HepG2 (cell line): ENCODE data around the gene CPT1C. TPM values are rescaled to one million over a fixed set of nuclear protein-coding genes. Genes with fewer than 3 reads are reported as not detected.

Experiments
- CBFB ChIP-seq: sonication (generic); formaldehyde crosslinking; IDR thresholded peaks from 2 replicates; pipeline ENCODE4 v1.4.0; 2020; ENCODE audit warnings: missing genetic modification reagents
- ETV5 ChIP-seq: IDR thresholded peaks from 2 replicates; pipeline ENCODE4 v1.6.1; 2018; ENCODE audit warnings: missing biosample characterization, missing genetic modification reagents, inconsistent platforms, borderline replicate concordance
- HDAC1 ChIP-seq: sonication (generic); formaldehyde crosslinking; IDR thresholded peaks from 2 replicates; pipeline ENCODE4 v1.5.1; 2020; ENCODE audit warnings: mild to moderate bottlenecking, missing genetic modification reagents
- MTF2 ChIP-seq: sonication (generic); formaldehyde crosslinking; IDR thresholded peaks from 2 replicates; pipeline ENCODE4 v1.5.0; 2020; ENCODE audit warnings: missing genetic modification reagents, borderline replicate concordance
- PRPF4 ChIP-seq: fragments of 200-400 bp; formaldehyde crosslinking; IDR thresholded peaks from 2 replicates; pipeline ENCODE4 v1.6.1; 2016; ENCODE audit warnings: low read length, low read depth; ENCODE audit not compliant: poor library complexity, severe bottlenecking
- REL ChIP-seq: sonication (generic); formaldehyde crosslinking; conservative IDR thresholded peaks from 2 replicates; pipeline ENCODE4 v1.8.0; 2022; ENCODE audit warnings: mild to moderate bottlenecking, missing genetic modification reagents, moderate library complexity
- SMARCE1 ChIP-seq: fragments of 450-650 bp; IDR thresholded peaks from 2 replicates; pipeline ENCODE4 v1.6.1; 2017; ENCODE audit warnings: borderline replicate concordance
- SNAI1 ChIP-seq: sonication (generic); formaldehyde crosslinking; IDR thresholded peaks from 2 replicates; pipeline ENCODE4 v1.5.0; 2020; ENCODE audit warnings: mild to moderate bottlenecking, missing genetic modification reagents, borderline replicate concordance
- SNAPC2 ChIP-seq: sonication (generic); formaldehyde crosslinking; IDR thresholded peaks from 2 replicates; pipeline ENCODE4 v1.8.1; 2022; ENCODE audit warnings: mild to moderate bottlenecking, missing genetic modification reagents
- TAF15 ChIP-seq: fragments of 200-400 bp; formaldehyde crosslinking; IDR thresholded peaks from one replicate; pipeline ENCODE4 v1.6.1; 2018; ENCODE audit warnings: mild to moderate bottlenecking, low read depth, low read length; ENCODE audit not compliant: poor library complexity, severe bottlenecking
- ZEB1 ChIP-seq: IDR thresholded peaks from 2 replicates; pipeline ENCODE4 v1.6.1; 2012; ENCODE audit warnings: mild to moderate bottlenecking, low read depth, inconsistent platforms; ENCODE audit not compliant: insufficient replicate concordance
- ZFX ChIP-seq: sonication (generic); formaldehyde crosslinking; IDR thresholded peaks from 2 replicates; pipeline ENCODE4 v1.4.0; 2020; ENCODE audit warnings: mild to moderate bottlenecking, low read depth, missing genetic modification reagents, moderate library complexity
- ZFY ChIP-seq: sonication (generic); formaldehyde crosslinking; IDR thresholded peaks from 2 replicates; pipeline ENCODE4 v1.4.0; 2020; ENCODE audit warnings: missing genetic modification reagents
- ZKSCAN8 ChIP-seq: IDR thresholded peaks from 2 replicates; pipeline ENCODE4 v1.6.1; 2016; ENCODE audit warnings: borderline replicate concordance, missing genetic modification reagents, missing compliant biosample characterization
- ZNF232 ChIP-seq: sonication (generic); formaldehyde crosslinking; IDR thresholded peaks from 2 replicates; pipeline ENCODE4 v1.4.0; 2020; ENCODE audit warnings: missing genetic modification reagents, borderline replicate concordance
- ZNF547 ChIP-seq: sonication (generic); formaldehyde crosslinking; IDR thresholded peaks from 2 replicates; pipeline ENCODE4 v1.5.1; 2020; ENCODE audit warnings: mild to moderate bottlenecking, missing genetic modification reagents
- ZNF570 ChIP-seq: sonication (generic); formaldehyde crosslinking; IDR thresholded peaks from 2 replicates; pipeline ENCODE4 v1.4.0; 2020; ENCODE audit warnings: mild to moderate bottlenecking, missing genetic modification reagents, borderline replicate concordance
- ZNF644 ChIP-seq: IDR thresholded peaks from 2 replicates; pipeline ENCODE4 v1.6.1; 2016; ENCODE audit warnings: low read depth
- polyA plus RNA-seq, 8 experiments: library from polyadenylated mRNA; depleted of rRNA in 3 of 8; stranded (reverse) in 7 of 8; unstranded in 1 of 8; fragments of >200 nt; fragmentation: Illumina TruSeq in 4 of 8; extraction: Trizol in 4 of 8; gene quantifications; 2 replicates each; pipeline versions ENCODE4 v1.2.1 to v1.2.3, GENCODE V29; 2011 to 2016; ENCODE audit warnings: low read depth in 4 of 8, missing spikeins in 1 of 8, mixed read lengths in 1 of 8; ENCODE audit not compliant: insufficient read depth in 1 of 8
- total RNA-seq, 5 experiments: library from RNA; depleted of rRNA; stranded (reverse); fragments of >200 nt; fragmentation: Illumina TruSeq; extraction: Trizol; gene quantifications; 2 replicates each; pipeline ENCODE4 v1.2.3, GENCODE V29; 2016; ENCODE audit warnings: low read depth in 1 of 5
- TF ChIP-seq, protein P1 (sequence below): IDR thresholded peaks from 2 replicates; pipeline ENCODE4 v1.6.1; 2016; ENCODE audit warnings: low read depth, missing genetic modification reagents, missing compliant biosample characterization
- TF ChIP-seq, protein P2 (sequence below): sonication (generic); formaldehyde crosslinking; IDR thresholded peaks from 2 replicates; pipeline ENCODE4 v1.4.0; 2020; ENCODE audit warnings: missing genetic modification reagents

Gene CPT1C
- total and polyA plus RNA-seq, 2 of the 13 experiments (the other 11 are each of a cell fraction or from before 2014, with no cell fraction given) = 0.18 TPM; not detected in 1

DNA sequence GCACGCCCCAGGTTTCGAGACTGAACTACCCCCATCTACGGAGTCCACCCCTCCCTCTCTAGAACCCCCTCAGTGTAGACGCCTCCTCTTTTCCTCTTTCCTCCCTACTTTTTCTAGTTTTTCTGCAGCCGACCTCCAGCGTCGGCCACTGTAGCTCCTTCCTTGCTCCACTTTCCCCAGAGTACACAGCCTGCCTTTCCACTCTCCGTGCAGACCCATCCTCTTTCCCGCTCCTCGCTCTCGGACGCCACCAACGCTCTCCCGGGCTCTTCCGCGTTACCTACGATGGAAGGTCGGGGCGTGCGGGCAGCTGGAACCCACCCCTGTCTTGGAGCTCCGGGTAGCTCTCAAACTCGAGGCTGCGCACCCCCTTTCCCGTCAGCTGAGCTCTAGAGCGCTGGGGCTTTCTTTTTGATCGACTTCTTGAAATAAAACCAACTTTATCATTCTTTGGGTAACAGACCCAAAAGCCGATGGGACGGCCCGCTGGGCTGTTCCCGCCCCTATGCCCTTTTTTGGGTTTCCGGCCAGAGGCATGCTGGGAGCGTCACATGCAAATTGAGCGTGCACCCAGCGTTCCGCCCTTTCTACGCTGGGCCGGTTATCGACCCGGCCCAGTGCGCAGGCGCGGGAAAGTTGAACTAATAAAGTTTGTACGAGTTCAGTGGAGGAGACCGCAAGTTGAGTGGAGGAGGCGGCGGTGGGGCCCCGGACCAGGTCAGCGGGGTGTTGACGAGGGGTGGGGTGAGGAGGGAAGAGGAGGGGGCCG, 25.4 kb upstream of the CPT1C start, which contains the start of the genes BCL2L12 and IRF3 (continued):
- TF ChIP-seq ZNF232 (CRISPR knock-in tag) (peak; percentile 25; the same call in 1 of the 2 replicates), ZKSCAN8 (CRISPR knock-in tag) (no peak; the same call in 1 of the 2 replicates), TAF15 (peak; percentile 64), ZNF644 (CRISPR knock-in tag) (no peak), SNAPC2 (CRISPR knock-in tag) (peak; percentile 98), ZEB1 (peak; percentile 14), SMARCE1 (no peak), SNAI1 (CRISPR knock-in tag) (no peak), REL (CRISPR knock-in tag) (no peak), HDAC1 (CRISPR knock-in tag) (peak; percentile 63), ZFY (no peak), ZNF570 (CRISPR knock-in tag) (no peak; the same call in 1 of the 2 replicates), ZNF547 (no peak), PRPF4 (no peak), ETV5 (no peak; the same call in 1 of the 2 replicates), MTF2 (CRISPR knock-in tag) (no peak), ZFX (peak; percentile 68), CBFB (CRISPR knock-in tag) (no peak)
- TF ChIP-seq, protein P1, sequence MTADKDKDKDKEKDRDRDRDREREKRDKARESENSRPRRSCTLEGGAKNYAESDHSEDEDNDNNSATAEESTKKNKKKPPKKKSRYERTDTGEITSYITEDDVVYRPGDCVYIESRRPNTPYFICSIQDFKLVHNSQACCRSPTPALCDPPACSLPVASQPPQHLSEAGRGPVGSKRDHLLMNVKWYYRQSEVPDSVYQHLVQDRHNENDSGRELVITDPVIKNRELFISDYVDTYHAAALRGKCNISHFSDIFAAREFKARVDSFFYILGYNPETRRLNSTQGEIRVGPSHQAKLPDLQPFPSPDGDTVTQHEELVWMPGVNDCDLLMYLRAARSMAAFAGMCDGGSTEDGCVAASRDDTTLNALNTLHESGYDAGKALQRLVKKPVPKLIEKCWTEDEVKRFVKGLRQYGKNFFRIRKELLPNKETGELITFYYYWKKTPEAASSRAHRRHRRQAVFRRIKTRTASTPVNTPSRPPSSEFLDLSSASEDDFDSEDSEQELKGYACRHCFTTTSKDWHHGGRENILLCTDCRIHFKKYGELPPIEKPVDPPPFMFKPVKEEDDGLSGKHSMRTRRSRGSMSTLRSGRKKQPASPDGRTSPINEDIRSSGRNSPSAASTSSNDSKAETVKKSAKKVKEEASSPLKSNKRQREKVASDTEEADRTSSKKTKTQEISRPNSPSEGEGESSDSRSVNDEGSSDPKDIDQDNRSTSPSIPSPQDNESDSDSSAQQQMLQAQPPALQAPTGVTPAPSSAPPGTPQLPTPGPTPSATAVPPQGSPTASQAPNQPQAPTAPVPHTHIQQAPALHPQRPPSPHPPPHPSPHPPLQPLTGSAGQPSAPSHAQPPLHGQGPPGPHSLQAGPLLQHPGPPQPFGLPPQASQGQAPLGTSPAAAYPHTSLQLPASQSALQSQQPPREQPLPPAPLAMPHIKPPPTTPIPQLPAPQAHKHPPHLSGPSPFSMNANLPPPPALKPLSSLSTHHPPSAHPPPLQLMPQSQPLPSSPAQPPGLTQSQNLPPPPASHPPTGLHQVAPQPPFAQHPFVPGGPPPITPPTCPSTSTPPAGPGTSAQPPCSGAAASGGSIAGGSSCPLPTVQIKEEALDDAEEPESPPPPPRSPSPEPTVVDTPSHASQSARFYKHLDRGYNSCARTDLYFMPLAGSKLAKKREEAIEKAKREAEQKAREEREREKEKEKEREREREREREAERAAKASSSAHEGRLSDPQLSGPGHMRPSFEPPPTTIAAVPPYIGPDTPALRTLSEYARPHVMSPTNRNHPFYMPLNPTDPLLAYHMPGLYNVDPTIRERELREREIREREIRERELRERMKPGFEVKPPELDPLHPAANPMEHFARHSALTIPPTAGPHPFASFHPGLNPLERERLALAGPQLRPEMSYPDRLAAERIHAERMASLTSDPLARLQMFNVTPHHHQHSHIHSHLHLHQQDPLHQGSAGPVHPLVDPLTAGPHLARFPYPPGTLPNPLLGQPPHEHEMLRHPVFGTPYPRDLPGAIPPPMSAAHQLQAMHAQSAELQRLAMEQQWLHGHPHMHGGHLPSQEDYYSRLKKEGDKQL (CRISPR knock-in tag) = no peak
- TF ChIP-seq, protein P2, sequence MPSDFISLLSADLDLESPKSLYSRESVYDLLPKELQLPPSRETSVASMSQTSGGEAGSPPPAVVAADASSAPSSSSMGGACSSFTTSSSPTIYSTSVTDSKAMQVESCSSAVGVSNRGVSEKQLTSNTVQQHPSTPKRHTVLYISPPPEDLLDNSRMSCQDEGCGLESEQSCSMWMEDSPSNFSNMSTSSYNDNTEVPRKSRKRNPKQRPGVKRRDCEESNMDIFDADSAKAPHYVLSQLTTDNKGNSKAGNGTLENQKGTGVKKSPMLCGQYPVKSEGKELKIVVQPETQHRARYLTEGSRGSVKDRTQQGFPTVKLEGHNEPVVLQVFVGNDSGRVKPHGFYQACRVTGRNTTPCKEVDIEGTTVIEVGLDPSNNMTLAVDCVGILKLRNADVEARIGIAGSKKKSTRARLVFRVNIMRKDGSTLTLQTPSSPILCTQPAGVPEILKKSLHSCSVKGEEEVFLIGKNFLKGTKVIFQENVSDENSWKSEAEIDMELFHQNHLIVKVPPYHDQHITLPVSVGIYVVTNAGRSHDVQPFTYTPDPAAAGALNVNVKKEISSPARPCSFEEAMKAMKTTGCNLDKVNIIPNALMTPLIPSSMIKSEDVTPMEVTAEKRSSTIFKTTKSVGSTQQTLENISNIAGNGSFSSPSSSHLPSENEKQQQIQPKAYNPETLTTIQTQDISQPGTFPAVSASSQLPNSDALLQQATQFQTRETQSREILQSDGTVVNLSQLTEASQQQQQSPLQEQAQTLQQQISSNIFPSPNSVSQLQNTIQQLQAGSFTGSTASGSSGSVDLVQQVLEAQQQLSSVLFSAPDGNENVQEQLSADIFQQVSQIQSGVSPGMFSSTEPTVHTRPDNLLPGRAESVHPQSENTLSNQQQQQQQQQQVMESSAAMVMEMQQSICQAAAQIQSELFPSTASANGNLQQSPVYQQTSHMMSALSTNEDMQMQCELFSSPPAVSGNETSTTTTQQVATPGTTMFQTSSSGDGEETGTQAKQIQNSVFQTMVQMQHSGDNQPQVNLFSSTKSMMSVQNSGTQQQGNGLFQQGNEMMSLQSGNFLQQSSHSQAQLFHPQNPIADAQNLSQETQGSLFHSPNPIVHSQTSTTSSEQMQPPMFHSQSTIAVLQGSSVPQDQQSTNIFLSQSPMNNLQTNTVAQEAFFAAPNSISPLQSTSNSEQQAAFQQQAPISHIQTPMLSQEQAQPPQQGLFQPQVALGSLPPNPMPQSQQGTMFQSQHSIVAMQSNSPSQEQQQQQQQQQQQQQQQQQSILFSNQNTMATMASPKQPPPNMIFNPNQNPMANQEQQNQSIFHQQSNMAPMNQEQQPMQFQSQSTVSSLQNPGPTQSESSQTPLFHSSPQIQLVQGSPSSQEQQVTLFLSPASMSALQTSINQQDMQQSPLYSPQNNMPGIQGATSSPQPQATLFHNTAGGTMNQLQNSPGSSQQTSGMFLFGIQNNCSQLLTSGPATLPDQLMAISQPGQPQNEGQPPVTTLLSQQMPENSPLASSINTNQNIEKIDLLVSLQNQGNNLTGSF (CRISPR knock-in tag) = no peak
